Ishikawa (cell line): Measurements from ENCODE around the gene OR2W1.

Experiments
- CEBPB ChIP-seq: IDR thresholded peaks from 2 replicates; pipeline ENCODE4 v1.6.1; 2012
- CREB1 ChIP-seq: IDR thresholded peaks from 2 replicates; pipeline ENCODE4 v1.6.1; 2012; ENCODE audit warnings: low read depth
- EP300 ChIP-seq: IDR thresholded peaks from 2 replicates; pipeline ENCODE4 v1.6.1; 2012; ENCODE audit warnings: borderline replicate concordance
- FOXM1 ChIP-seq: IDR thresholded peaks from 2 replicates; pipeline ENCODE4 v1.6.1; 2012; ENCODE audit warnings: low read depth, borderline replicate concordance
- RAD21 ChIP-seq: IDR thresholded peaks from 2 replicates; pipeline ENCODE4 v1.6.1; 2012; ENCODE audit warnings: low read depth
- TAF1 ChIP-seq: IDR thresholded peaks from 2 replicates; pipeline ENCODE4 v1.6.1; 2012; ENCODE audit warnings: low read depth, mild to moderate bottlenecking
- TEAD4 ChIP-seq: IDR thresholded peaks from 2 replicates; pipeline ENCODE4 v1.6.1; 2012
- USF1 ChIP-seq: IDR thresholded peaks from 2 replicates; pipeline ENCODE4 v1.6.1; 2012
- YY1 ChIP-seq: IDR thresholded peaks from 2 replicates; pipeline ENCODE4 v1.6.1; 2012; ENCODE audit warnings: low read depth
- TF ChIP-seq, protein P1 (sequence below): IDR thresholded peaks from 2 replicates; pipeline ENCODE4 v1.6.1; 2012; ENCODE audit warnings: low read depth, mild to moderate bottlenecking

DNA sequence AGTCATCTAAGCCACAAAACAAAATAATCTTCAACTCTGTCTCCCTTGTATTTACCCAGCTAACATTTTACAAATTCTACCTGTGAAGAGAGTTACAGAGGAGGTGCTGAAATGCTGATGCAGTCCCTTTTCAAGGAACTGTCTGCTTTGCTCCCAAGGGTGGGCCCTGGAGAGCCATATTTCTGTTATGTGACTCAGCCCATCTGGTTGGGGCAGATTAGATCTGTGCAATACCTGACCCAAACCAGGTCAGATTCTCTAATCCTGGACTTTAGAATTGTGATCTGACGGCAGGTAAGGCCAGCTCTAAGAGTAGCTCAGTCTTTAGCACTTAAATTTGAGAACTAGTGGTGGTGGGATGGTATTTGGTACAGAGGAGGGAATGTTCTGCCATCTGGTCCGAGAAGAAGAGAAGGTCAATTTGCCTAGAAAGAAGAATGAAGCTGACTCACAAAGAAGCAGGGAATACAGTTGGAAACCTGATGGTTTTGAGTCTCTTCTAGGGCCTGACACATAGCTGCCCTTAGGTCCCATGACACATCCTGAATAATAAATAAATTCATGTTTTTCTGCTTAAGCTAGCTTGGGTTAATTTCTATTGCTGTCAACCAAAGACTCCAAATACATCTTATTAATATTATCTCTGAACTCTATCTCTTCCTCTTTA lies 48.0 kb downstream of the OR2W1 start:
- TF ChIP-seq TAF1 (no peak), EP300 (no peak), RAD21 (no peak), CREB1 (no peak), TEAD4 (no peak), FOXM1 (no peak), USF1 (no peak), CEBPB (no peak), YY1 (no peak)
- TF ChIP-seq, protein P1, sequence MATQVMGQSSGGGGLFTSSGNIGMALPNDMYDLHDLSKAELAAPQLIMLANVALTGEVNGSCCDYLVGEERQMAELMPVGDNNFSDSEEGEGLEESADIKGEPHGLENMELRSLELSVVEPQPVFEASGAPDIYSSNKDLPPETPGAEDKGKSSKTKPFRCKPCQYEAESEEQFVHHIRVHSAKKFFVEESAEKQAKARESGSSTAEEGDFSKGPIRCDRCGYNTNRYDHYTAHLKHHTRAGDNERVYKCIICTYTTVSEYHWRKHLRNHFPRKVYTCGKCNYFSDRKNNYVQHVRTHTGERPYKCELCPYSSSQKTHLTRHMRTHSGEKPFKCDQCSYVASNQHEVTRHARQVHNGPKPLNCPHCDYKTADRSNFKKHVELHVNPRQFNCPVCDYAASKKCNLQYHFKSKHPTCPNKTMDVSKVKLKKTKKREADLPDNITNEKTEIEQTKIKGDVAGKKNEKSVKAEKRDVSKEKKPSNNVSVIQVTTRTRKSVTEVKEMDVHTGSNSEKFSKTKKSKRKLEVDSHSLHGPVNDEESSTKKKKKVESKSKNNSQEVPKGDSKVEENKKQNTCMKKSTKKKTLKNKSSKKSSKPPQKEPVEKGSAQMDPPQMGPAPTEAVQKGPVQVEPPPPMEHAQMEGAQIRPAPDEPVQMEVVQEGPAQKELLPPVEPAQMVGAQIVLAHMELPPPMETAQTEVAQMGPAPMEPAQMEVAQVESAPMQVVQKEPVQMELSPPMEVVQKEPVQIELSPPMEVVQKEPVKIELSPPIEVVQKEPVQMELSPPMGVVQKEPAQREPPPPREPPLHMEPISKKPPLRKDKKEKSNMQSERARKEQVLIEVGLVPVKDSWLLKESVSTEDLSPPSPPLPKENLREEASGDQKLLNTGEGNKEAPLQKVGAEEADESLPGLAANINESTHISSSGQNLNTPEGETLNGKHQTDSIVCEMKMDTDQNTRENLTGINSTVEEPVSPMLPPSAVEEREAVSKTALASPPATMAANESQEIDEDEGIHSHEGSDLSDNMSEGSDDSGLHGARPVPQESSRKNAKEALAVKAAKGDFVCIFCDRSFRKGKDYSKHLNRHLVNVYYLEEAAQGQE: no peak
